HepG2 (cell line): Measurements from ENCODE around the gene RPTOR. TPM values are rescaled to one million over a fixed set of nuclear protein-coding genes. Genes with fewer than 3 reads are reported as not detected.

ENCODE experiments used
- ATAC-seq: fragments of 200-7000 bp; cut with Tn5 transposase; 3 replicates; pipeline ENCODE4 v1.9.1; 2020; ENCODE audit warnings: mild to moderate bottlenecking, moderate library complexity
- BruUV-seq: library from RNA; stranded (reverse); fragments of 400-500 nt; replicated peaks from 2 replicates; lab custom pipeline; 2021; lab: Mats Ljungman, UMichigan
- CTCF ChIA-PET: fragments of 300-600 bp; formaldehyde crosslinking; extraction: SDS; loops from one replicate; lab custom pipeline; 2021; ENCODE audit warnings: low total read pairs, inconsistent platforms, low intra/inter-chr PET ratio; lab: Yijun Ruan, JAX
- POLR2A ChIA-PET: fragments of 350-600 bp; sonication (Branson Sonifier 250); formaldehyde crosslinking; loops from one replicate; lab custom pipeline; 2020; ENCODE audit warnings: antibody characterized with exemption, inconsistent platforms; lab: Yijun Ruan, JAX
- DNase-seq: peaks from one replicate; pipeline ENCODE4 v3.0.0-alpha.2; 2015; ENCODE audit warnings: low spot score
- FAIRE-seq: peaks from 3 replicates; lab custom pipeline; 2011; peaks lifted over from hg19 to GRCh38; lab: Jason Lieb, UNC
- H2AFZ ChIP-seq: one replicate; pipeline ENCODE4 v1.6.1; 2011; ENCODE audit warnings: low read length, inconsistent platforms
- H3K27ac ChIP-seq: fragments of 300-600 bp; 3 replicates; pipeline ENCODE4 v1.8.0; 2011; ENCODE audit warnings: mixed run types, mild to moderate bottlenecking, mixed read lengths, low read length, inconsistent platforms; ENCODE audit not compliant: insufficient read depth; ENCODE audit errors: extremely low read length
- H3K27me3 ChIP-seq, 2 experiments: fragments of 200-600 bp in 1 of 2; 2 replicates in 1 of 2; 3 replicates in 1 of 2; pipeline versions ENCODE4 v1.6.0 to v1.8.0; 2011; ENCODE audit warnings: low read length in 2 of 2, mild to moderate bottlenecking in 2 of 2, moderate library complexity in 2 of 2, inconsistent platforms in 1 of 2; ENCODE audit not compliant: insufficient read depth in 2 of 2, control insufficient read depth in 1 of 2
- H3K36me3 ChIP-seq, 2 experiments: fragments of 200-600 bp in 1 of 2; replicated peaks in 1 of 2; 2 replicates in 1 of 2; 3 replicates in 1 of 2; pipeline versions ENCODE4 v1.5.1 to v1.8.0; 2011; ENCODE audit warnings: low read length in 2 of 2, inconsistent platforms in 1 of 2; ENCODE audit not compliant: insufficient read depth in 2 of 2, control insufficient read depth in 1 of 2
- H3K4me1 ChIP-seq: 2 replicates; pipeline ENCODE4 v1.5.1; 2012; ENCODE audit warnings: low read length, inconsistent platforms; ENCODE audit not compliant: insufficient read depth
- H3K4me2 ChIP-seq: 2 replicates; pipeline ENCODE4 v1.6.0; 2011; ENCODE audit warnings: low read depth, low read length, inconsistent platforms
- H3K4me3 ChIP-seq, 3 experiments: fragments of 200-600 bp in 1 of 3; sonication (generic), shearing (Covaris generic) in 1 of 3; replicated peaks in 1 of 3; 2 replicates each; pipeline ENCODE4 v1.5.1; 2011 to 2016; ENCODE audit warnings: low read length in 3 of 3, inconsistent platforms in 2 of 3, low read depth in 2 of 3, mild to moderate bottlenecking in 2 of 3, control low read depth in 1 of 3, mixed read lengths in 1 of 3; ENCODE audit not compliant: insufficient read depth in 1 of 3
- H3K79me2 ChIP-seq: one replicate; pipeline ENCODE4 v1.6.1; 2011; ENCODE audit warnings: low read length, inconsistent platforms; ENCODE audit not compliant: insufficient read depth
- H3K9ac ChIP-seq: 2 replicates; pipeline ENCODE4 v1.6.0; 2011; ENCODE audit warnings: mild to moderate bottlenecking, low read depth, low read length, inconsistent platforms; ENCODE audit not compliant: insufficient read depth
- H3K9me3 ChIP-seq: 2 replicates; pipeline ENCODE4 v1.5.1; 2012; ENCODE audit warnings: mild to moderate bottlenecking, low read length
- H4K20me1 ChIP-seq: 2 replicates; pipeline ENCODE4 v1.6.0; 2011; ENCODE audit warnings: inconsistent platforms, mild to moderate bottlenecking, low read length, moderate library complexity; ENCODE audit not compliant: insufficient read depth
- GPN1 ChIP-seq: sonication (generic); formaldehyde crosslinking; IDR thresholded peaks from 2 replicates; pipeline ENCODE4 v1.5.1; 2020; ENCODE audit warnings: missing genetic modification reagents, borderline replicate concordance
- HDAC2 ChIP-seq: sonication (generic); formaldehyde crosslinking; IDR thresholded peaks from 2 replicates; pipeline ENCODE4 v1.4.0; 2020; ENCODE audit warnings: missing genetic modification reagents
- PAX8 ChIP-seq: sonication (generic); formaldehyde crosslinking; IDR thresholded peaks from 2 replicates; pipeline ENCODE4 v1.8.0; 2022; ENCODE audit warnings: mild to moderate bottlenecking, missing genetic modification reagents, borderline replicate concordance
- REL ChIP-seq: sonication (generic); formaldehyde crosslinking; conservative IDR thresholded peaks from 2 replicates; pipeline ENCODE4 v1.8.0; 2022; ENCODE audit warnings: mild to moderate bottlenecking, missing genetic modification reagents, moderate library complexity
- RFX3 ChIP-seq: IDR thresholded peaks from 2 replicates; pipeline ENCODE4 v1.6.1; 2016; ENCODE audit warnings: missing biosample characterization, missing genetic modification reagents
- STAT6 ChIP-seq: sonication (generic); formaldehyde crosslinking; IDR thresholded peaks from 2 replicates; pipeline ENCODE4 v1.4.0; 2020; ENCODE audit warnings: missing genetic modification reagents, mild to moderate bottlenecking, borderline replicate concordance
- TFAP4 ChIP-seq: sonication (generic); IDR thresholded peaks from 2 replicates; pipeline ENCODE4 v1.6.1; 2016; ENCODE audit warnings: low read depth, borderline replicate concordance
- ZBTB20 ChIP-seq: sonication (generic); formaldehyde crosslinking; IDR thresholded peaks from 2 replicates; pipeline ENCODE4 v1.8.1; 2023; ENCODE audit warnings: missing genetic modification reagents, low read depth, mild to moderate bottlenecking, borderline replicate concordance
- ZNF121 ChIP-seq: sonication (generic); formaldehyde crosslinking; IDR thresholded peaks from 2 replicates; pipeline ENCODE4 v1.5.0; 2020; ENCODE audit warnings: mild to moderate bottlenecking, missing genetic modification reagents
- ZNF207 ChIP-seq: fragments of 450-650 bp; IDR thresholded peaks from 2 replicates; pipeline ENCODE4 v1.6.1; 2016; ENCODE audit warnings: antibody characterized with exemption, borderline replicate concordance
- ZNF570 ChIP-seq: sonication (generic); formaldehyde crosslinking; IDR thresholded peaks from 2 replicates; pipeline ENCODE4 v1.4.0; 2020; ENCODE audit warnings: mild to moderate bottlenecking, missing genetic modification reagents, borderline replicate concordance
- ZNF772 ChIP-seq: sonication (generic); formaldehyde crosslinking; IDR thresholded peaks from 2 replicates; pipeline ENCODE4 v1.5.0; 2020; ENCODE audit warnings: mild to moderate bottlenecking, missing genetic modification reagents
- ZNF891 ChIP-seq: sonication (generic); formaldehyde crosslinking; IDR thresholded peaks from 2 replicates; pipeline ENCODE4 v1.5.0; 2020; ENCODE audit warnings: mild to moderate bottlenecking, missing genetic modification reagents
- ZXDC ChIP-seq: sonication (generic); formaldehyde crosslinking; IDR thresholded peaks from 2 replicates; pipeline ENCODE4 v1.5.0; 2020; ENCODE audit warnings: mild to moderate bottlenecking, missing genetic modification reagents
- WGBS: methylation state at CpG from one replicate; pipeline ENCODE4 v1.1.6; 2017; ENCODE audit warnings: low lambda C conversion rate; 5-methylcytosine and 5-hydroxymethylcytosine counted together
- in situ Hi-C: cut with HindIII; loops from 2 replicates; pipeline ENCODE4 v1.10.0; 2017; ENCODE audit warnings: low pct_unique_long_range_greater_than_20kb; ENCODE audit not compliant: extremely low pct_ligation_motif_present
- intact Hi-C: fragments of 100-400 bp; cut with micrococcal nuclease; formaldehyde crosslinking; loops from one replicate; pipeline ENCODE4 v1.10.0; 2022; ENCODE audit not compliant: unreplicated experiment
- polyA plus RNA-seq, 8 experiments: library from polyadenylated mRNA; depleted of rRNA in 3 of 8; stranded (reverse) in 7 of 8; unstranded in 1 of 8; fragments of >200 nt; fragmentation: Illumina TruSeq in 4 of 8; extraction: Trizol in 4 of 8; gene quantifications; 2 replicates each; pipeline versions ENCODE4 v1.2.1 to v1.2.3, GENCODE V29; 2011 to 2016; ENCODE audit warnings: low read depth in 4 of 8, missing spikeins in 1 of 8, mixed read lengths in 1 of 8; ENCODE audit not compliant: insufficient read depth in 1 of 8
- total RNA-seq, 5 experiments: library from RNA; depleted of rRNA; stranded (reverse); fragments of >200 nt; fragmentation: Illumina TruSeq; extraction: Trizol; gene quantifications; 2 replicates each; pipeline ENCODE4 v1.2.3, GENCODE V29; 2016; ENCODE audit warnings: low read depth in 1 of 5
- TF ChIP-seq, protein P1 (sequence below): sonication (generic); formaldehyde crosslinking; IDR thresholded peaks from 2 replicates; pipeline ENCODE4 v1.5.0; 2020; ENCODE audit warnings: mild to moderate bottlenecking, missing genetic modification reagents
- TF ChIP-seq, protein P2 (sequence below): sonication (generic); formaldehyde crosslinking; IDR thresholded peaks from 2 replicates; pipeline ENCODE4 v1.4.0; 2020; ENCODE audit warnings: missing genetic modification reagents

RPTOR gene
- total and polyA plus RNA-seq, 2 of the 13 experiments (the other 11 are each of a cell fraction or from before 2014, with no cell fraction given), result 6.6 to 25.3 TPM

GRCh38 chr17:80775863-80776262 is 231.2 kb downstream of the RPTOR start:
- CTCF ChIA-PET, result no interaction called here
- BruUV-seq, result no TSS peak

More at GRCh38 chr17:80775863-80776262, 231.2 kb downstream of the RPTOR start:
- H3K9ac ChIP-seq, result no peak overlapping the region
- WGBS, result 97% methylated on average over 2 of the region's 2 CpGs
- H2AFZ ChIP-seq, result no peak overlapping the region
- FAIRE-seq (no peak), DNase-seq (no peak), ATAC-seq (no peak)
- TF ChIP-seq STAT6, result no peak
- TF ChIP-seq, protein P1, sequence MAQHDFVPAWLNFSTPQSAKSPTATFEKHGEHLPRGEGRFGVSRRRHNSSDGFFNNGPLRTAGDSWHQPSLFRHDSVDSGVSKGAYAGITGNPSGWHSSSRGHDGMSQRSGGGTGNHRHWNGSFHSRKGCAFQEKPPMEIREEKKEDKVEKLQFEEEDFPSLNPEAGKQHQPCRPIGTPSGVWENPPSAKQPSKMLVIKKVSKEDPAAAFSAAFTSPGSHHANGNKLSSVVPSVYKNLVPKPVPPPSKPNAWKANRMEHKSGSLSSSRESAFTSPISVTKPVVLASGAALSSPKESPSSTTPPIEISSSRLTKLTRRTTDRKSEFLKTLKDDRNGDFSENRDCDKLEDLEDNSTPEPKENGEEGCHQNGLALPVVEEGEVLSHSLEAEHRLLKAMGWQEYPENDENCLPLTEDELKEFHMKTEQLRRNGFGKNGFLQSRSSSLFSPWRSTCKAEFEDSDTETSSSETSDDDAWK (CRISPR knock-in tag), result no peak
- TF ChIP-seq ZXDC (CRISPR knock-in tag), result no peak
- no peak for TF ChIP-seq REL (CRISPR knock-in tag)
- no peak for TF ChIP-seq RFX3 (CRISPR knock-in tag)
- no peak for TF ChIP-seq GPN1 (CRISPR knock-in tag)
- TF ChIP-seq, protein P2, sequence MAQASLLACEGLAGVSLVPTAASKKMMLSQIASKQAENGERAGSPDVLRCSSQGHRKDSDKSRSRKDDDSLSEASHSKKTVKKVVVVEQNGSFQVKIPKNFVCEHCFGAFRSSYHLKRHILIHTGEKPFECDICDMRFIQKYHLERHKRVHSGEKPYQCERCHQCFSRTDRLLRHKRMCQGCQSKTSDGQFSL (CRISPR knock-in tag), result no peak
- no peak for TF ChIP-seq ZBTB20
- TF ChIP-seq ZNF891 (CRISPR knock-in tag), result no peak
- no peak for TF ChIP-seq ZNF772
- TF ChIP-seq ZNF570 (CRISPR knock-in tag), result no peak
- no peak for TF ChIP-seq ZNF207
- TF ChIP-seq TFAP4, result no peak
- no peak for TF ChIP-seq PAX8 (CRISPR knock-in tag)
- TF ChIP-seq ZNF121, result no peak
- TF ChIP-seq HDAC2, result no peak
- POLR2A ChIA-PET, result no interaction called here
- H3K4me2 ChIP-seq, result no peak overlapping the region
- in situ Hi-C loops (no loop called here), intact Hi-C loops (no loop called here)
- H3K9me3 ChIP-seq, result no peaks in the 10 kb centered on the region
- H3K36me3 ChIP-seq, result peaks cover 11 to 36% of the 10 kb centered on the region in 2 experiments
- H4K20me1 ChIP-seq, result no peaks in the 10 kb centered on the region; the same call in none of the 2 replicates
- no peak overlapping the region for H3K27ac ChIP-seq
- no peak overlapping the region for H3K4me3 ChIP-seq
- no peaks in the 10 kb centered on the region for H3K4me1 ChIP-seq
- no peaks in the 10 kb centered on the region for H3K27me3 ChIP-seq
- no peaks in the 10 kb centered on the region for H3K79me2 ChIP-seq
